Measurements from ENCODE around the gene ARHGAP31.

GRCh38 chr3:119259821-119260220, 34.4 kb upstream of the ARHGAP31 start:
- TF ChIP-seq POLR2A (IDR thresholded peaks at IDR 0.05; ENCODE audit: low read length) (no peak), GATA1 (IDR thresholded peaks at IDR 0.05; ENCODE audit: low read depth, low read length) (no peak)
